Colon (tissue), 2 donors: ENCODE data around the gene DLX5.

Source experiments
- FAIRE-seq: peaks from 2 replicates; lab custom pipeline; 2012; peaks lifted over from hg19 to GRCh38; lab: Jason Lieb, UNC
- donor health status: control.
- donor health status: control.

The DLX5 gene

DNA sequence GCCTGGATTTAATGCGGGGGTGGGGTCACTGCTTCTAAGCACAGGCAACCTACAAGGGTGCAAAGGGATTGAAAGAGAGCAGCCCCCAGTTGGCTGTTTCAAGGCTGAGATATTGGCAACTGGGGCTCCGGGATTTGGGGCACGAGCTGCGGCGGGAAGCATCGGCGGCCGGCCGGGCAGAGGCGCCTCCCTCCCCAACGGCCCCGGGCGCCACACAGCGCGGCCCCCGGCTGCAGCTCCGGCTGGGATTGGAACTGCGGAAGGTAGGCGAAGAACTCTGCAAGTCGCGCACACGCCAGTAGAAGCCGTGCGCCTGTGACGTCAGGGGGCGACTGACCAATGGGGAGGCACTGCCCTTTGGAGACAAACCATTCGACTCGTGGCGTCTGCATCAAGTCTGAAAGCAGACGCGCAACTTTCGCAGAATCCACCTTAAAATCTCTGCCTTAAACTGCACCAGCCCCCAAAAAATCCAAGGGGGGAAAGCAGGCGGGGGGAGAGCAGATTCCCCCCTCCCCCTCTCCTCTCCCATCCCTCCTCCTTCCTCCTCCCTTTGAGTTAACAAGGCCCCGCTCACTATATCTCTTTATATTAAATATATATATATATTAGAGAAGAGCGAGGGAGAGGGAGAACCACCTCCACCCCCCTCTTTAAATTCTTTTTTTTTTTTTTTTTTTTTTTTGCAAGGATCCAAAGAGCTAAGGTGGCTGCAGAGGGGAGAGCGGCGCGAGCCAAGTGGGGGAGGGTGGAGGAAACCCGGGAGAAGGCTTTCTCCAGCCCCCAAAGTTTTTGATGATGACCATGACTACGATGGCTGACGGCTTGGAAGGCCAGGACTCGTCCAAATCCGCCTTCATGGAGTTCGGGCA is 19.2 kb downstream of the DLX5 start, which contains the start of gene DLX6:
Gene DLX6, plus strand, starts transcription at position 371 of the 872 bp plus-strand sequence. Its CDS starts 425 bp downstream, at position 796.
- FAIRE-seq = no peak

GRCh38 chr7:97004247-97005182 is 20.1 kb downstream of the DLX5 start:
- no peak for FAIRE-seq

DNA sequence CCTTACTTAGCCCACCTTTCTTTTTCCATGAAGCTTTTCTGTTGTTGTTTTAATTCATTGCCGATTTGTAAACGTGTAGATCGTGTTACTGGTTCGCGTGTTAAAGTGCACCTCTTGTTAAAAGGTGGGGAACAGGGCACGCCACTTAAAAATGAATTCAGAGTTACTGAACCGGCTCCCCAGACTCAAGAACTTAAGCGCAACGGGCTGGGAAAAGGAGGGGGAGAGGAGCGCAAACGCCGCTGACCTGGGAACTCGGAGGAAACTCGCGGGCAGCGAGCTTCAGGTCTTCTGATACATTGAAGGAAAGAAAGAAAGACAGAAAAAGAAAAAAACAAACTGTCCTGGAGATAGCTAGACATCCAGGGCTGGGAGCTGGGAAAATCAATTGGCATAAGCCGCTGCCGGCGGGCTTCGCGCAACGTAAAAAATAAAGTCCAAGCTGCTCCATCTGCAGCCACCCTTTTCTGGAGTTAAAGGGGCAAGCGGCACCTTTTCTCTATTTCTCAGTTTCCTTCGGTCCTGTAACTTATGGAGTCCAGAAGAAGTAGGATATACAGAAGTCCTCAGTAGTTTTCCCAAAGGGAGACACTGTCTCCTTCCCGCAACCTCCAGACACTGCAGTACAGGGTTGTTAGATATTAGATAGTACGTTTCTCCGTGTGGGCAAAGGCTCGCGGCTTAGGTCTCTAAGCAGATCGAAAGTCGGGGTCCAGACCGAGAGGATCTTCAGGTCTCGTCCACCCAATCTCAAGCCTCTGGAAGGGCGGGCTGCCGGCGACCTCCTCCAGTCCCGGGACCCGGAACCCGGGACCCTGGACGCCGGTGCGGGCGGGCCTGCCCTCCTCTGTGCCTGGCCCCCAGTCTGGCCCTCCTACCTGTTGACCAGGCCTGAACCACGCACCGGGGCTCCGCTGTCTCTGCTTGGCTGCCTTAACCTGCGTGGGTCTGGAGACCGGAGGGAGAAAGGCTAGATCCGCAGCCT is 21.1 kb downstream of the DLX5 start:
- FAIRE-seq = no peak

DNA sequence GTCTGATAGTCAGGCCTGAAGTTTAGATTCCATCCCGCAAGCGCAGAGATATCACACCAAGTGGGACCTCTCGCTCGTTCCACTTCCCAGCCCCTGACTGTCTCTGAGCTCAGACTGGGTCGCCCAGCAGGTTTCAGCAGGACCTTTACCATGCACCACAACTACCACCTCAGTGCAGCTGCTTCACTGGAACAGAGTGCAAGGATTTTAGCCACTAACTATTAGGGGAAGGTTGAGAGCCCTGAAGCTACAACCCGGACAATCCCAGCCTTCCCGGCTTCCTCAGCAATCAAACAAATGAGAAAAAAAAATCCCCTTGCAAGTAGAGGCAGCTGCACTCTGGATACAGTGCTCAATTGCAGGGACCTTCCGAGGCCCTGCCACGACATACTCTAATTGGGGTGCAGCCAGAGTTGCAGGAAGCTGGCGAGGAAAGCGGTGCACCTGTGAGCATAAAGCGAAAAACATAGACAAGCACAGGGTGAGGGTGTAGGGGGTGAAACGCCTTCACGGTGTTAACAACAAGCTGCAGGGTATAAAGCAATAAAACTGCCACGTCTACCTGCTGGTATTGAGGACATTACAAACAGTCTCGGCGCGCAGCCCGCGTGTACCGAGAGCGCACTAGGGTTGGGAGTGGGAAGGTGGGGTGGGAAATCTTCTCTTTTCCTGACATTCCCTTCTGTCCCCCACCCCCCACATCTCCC is 21.9 kb downstream of the DLX5 start:
- no peak for FAIRE-seq

DNA sequence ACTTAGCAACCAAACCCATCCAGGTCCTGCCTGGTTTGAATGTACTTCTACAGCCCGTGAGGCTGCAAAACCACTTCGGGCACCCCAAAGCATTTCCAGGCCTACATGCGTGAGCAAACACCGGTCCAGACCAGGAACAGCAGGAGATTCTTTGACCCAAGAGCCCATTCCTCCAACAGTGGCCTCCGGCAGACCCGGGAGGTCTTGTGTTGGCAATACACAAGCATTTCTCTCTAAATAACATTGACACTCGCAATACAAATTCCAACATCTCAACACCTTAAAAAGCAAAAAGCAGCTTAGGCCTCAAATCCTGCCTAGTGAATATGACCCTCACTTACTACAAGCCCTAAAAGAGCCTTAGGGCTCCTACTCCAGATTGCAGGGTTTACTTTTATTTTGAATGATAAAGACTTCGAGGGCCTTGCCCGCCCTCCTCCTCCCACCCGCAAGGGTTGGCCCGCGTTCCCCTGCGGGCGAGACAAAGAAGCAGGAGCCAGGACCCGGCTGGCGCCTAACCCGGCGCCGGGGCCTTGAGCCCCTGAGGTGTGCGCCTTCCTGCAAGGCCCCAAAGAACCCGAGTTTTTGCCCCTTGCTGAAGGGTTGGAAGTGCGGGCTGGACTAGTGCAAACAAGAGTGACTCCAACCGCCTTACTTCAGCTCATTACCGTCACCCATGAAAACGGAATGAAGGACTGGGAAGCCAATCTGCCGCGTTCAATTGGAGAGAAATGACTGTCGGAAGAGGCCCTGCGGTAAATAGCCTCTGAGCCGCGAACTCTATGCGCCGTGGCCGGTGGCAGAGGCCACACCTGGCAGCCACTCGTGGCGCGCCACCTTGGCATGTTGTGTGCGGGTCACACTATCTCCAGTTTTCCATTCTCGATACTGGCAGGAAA is 22.7 kb downstream of the DLX5 start:
- no peak for FAIRE-seq

GRCh38 chr7:97001221-97001620 is 23.4 kb downstream of the DLX5 start:
- FAIRE-seq = no peak

DNA sequence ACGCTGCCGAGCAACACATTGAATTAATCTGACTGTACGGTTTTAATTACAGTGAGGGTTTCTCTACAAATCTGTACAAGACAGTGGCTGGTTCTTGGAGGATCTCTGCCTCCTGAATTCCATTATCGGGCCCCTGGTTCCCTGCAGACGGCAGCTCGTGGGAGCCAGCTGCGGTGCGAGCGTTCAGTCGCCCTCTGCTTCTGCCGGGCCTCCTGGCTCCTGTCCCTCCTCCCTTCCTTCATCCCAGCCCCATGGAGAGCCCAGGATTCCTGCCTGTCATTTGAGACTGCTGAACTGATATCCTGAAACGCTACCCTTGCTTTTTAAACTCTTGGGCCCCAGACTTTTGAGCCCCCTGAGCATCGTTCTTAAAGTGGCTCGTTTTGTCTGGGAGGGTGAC is 25.9 kb downstream of the DLX5 start:
- FAIRE-seq = no peak

DNA sequence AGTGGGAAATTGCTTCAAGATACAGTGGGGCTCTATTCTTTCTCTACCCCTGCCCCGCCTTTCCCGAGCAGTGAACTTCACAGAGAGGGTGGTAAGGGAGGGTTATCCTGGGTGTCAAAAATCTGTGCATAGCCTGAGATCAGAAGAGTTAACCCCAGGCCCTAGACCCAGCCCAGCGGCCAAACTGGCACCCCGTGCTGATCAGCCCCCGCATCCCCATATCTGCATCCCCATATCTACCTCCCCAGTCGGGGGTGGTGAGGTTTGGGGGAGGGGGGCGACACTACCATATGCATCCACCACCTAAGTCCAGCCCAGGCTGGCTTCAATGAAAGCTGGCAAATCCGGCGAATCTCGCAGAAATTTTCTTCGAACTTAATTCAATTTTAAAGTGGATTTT is 26.3 kb downstream of the DLX5 start:
- FAIRE-seq = no peak

DNA sequence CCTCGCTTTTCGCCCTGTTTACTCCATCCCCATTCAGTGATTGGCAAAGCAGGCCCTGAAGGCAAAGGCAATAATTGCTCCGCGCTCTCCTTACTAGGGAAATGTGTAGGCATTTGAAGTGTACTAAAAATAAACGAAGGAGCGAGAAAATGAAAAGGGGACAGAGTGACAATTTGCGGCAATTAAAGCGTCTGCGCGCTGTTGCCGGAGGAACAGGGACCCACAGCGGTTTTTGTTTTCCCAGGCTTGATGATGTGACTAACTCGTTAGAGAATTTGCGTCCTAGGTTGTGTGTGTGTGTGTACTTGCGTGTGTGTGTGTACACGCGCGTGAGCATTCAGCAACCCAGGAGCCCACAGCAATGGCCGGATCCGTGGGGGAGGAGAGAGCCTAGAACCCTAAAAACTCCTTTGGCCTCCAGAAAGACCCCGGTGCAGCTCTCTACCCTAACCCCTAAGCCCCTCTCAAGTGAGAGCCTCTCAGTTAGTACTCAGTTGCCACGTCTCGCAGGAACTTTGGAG is 27.1 kb downstream of the DLX5 start:
- FAIRE-seq = no peak

GRCh38 chr7:96996958-96997511 is 27.6 kb downstream of the DLX5 start:
- no peak for FAIRE-seq

DNA sequence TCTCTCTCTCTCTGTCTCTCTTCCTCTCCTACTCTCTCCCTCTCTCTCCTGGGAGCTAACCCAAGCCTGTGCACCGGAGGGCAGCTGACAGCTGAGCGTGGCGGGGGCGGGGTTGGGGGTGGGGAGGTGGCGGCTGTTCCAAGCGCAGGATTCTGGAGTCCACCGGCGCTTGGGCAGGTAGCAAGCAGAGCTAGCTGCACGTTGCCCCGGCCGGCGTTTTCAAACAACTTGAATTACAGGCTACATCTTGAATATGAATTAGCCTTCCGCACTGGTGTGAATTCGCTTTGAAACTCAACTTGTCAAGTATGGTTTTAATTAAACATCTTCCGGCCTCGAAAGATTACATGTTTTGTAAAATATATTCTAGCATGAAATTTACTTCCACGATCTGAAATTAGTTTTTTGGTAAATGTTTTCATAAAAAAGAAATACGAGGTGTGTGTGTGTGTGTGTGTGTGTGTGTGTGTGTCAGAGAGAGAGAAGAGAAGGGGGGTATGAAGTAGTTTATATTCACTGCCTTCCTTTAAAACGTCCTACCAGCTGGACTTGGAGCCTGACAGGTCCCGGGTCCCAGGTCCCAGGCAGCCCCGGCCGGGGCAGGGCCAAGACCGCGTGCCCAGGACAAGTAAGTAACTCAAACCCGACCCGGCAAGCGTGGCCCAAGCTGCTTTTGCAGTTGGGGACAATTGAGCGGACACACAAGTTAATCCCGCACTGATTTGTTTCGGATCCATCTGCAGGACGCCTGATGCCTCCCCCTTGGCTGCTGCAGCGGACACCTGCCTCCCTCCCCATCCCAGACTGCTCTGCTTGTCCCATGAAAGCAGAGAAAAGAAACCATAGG is 28.3 kb downstream of the DLX5 start:
- no peak for FAIRE-seq

DNA sequence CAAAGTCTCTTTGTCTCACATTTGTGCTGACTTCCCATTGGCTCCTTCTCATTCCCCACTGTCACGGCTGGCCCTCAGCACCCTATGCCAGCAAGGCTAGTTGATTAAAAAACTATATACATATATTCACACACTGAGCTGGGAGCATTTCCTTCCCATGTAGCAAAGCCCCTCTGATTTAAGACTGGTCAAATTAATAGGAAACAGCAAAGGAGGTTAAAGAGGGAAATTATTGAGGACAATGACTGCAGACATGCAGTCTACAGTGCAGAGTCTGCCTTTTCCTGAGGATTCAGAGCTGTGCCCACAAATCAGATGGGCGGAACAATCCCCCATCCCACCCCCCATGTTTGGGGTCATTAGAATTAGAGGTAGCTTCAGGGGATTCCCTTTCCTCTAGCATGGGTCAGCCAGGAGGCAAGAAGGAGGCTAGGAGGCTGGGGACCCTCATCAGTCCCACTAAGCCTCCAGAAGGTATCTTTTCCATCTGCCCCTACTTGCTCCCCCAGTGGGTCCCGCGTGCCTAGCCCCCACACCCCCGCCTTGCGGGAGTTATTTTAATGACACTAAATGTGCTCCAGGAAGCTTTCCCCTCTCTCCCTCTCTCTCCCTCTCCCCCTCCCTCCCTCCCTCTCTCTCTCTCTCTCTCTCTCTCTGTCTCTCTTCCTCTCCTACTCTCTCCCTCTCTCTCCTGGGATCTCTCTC is 29.1 kb downstream of the DLX5 start:
- FAIRE-seq = no peak

- FAIRE-seq = no peak
Measured at GRCh38 chr7:96993980-96994379, 30.7 kb downstream of the DLX5 start.

GRCh38 chr7:96993094-96993865 is 31.4 kb downstream of the DLX5 start:
- no peak for FAIRE-seq

- no peak for FAIRE-seq
Measured at GRCh38 chr7:96992192-96993005, 32.2 kb downstream of the DLX5 start.

DNA sequence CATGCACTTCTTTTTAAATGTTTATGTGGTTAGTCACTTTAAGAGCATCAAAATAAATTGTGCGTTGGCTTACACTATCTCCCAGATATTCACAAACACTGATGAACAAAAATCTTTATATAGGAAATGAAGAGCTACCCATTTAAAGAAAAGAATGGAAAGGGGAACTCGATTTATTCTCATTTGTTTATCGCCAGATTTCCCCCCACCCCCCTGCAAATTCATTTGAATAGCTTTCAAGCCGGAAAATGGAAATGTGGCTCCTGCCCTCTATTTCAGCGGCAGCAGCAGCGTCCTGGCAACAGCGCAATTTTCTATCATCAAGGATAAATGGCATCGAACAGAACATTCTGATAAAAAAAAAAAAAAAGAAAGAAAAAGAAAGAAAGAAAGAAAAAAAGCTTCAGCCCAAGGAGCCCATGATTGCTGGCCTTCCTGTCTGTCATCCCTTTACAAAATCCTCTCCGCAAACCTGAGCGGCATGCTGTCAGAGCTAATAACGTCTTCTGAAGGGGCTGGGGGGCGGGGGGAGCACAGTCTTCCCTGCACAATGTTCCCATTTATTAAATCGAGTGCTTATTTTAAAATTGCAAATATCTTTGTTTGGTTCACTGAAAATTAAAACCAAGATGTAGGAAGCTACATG is 33.0 kb downstream of the DLX5 start:
- FAIRE-seq = no peak
